Measurements from ENCODE around the gene NCF1.
"Not testable (repeated sequence)": the region's sequence is repeated elsewhere in the genome, so short reads cannot be mapped to it uniquely, and the experiment has no call there.

Gene NCF1

DNA sequence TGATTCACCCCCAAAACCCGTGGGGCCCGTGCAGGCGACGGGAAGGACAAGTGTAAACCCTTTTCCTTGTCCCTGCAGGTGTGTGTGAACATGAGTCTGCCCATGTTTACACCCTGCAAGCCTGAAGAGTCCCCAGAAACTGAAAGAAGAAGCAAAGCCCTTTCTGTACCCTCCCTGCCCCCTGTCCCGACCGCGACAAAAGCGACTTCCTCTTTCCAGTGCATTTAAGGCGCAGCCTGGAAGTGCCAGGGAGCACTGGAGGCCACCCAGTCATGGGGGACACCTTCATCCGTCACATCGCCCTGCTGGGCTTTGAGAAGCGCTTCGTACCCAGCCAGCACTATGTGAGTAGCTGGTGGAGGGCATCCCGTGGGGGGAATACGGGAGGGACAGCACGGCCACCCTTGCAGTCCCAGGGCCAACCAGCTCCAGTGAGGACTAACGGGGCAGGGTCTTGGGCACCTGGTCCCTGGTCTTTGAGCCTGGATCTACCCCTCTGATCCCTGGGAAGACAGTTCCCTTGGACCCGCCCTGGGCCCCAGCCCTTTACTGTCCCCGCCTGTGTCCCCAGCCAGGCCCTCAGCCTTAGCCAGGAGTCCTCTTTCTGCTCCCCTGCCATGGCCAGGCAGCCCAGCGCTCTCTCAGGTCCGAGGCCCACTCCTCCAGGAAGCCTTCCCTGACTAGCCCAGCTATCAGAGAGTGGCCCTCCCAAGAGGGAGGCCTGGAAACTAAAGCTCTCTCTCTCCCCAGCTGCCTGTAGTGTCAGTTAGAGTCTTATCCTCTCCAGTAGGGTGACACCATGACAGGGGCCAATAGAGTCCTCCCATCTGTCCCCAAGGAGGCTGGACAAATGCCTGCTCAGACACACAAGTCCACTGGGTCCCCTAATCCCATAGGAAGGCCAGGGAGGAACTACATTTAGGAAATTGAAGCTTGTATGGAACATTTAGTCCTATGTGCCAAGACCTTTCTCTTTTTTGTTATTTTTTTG, at the start of gene NCF1:
Gene NCF1 (plus strand): TSS at position 252 of the 991 bp plus-strand sequence. CDS start 21 bp downstream, at position 273.
- DNase-seq: not testable (repeated sequence)

- DNase-seq: no peak
Measured at GRCh38 chr7:74725840-74726239, 48.0 kb upstream of the NCF1 start.

- DNase-seq: no peak
Measured at GRCh38 chr7:74726309-74727101, 47.3 kb upstream of the NCF1 start.

DNA sequence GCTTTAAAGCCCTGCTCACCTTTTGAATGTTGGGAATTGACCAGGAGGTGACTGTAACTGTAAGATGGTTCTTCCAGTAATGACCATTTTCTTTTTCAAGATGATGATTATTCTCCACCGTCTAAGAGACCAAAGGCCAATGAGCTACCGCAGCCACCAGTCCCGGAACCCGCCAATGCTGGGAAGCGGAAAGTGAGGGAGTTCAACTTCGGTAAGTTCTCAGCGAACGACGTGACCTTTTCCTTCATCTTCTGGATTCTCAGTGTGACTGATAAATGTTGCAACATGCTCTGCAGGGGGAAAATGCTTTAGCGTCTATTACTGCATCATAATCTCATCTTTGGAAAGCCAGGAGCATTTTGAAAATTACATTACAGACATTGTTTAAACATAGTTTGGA, 45.1 kb upstream of the NCF1 start:
- not testable (repeated sequence) for DNase-seq

DNA sequence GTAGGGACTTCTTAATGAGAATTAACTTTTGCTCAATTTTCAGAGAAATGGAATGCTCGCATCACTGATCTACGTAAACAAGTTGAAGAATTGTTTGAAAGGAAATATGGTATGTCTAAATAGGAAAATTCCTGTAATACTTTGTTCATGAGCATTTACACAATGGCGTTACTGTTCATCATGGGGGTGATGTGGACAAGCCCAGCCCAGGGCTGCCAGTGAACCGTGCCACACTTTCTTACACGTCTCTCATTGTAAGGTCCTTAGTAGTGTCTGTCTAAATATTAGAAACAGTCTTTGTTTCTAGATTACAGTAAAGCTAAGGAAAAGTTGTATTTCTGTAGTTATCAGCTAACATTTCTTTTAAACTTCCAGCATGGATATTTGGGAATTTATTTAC, 43.6 kb upstream of the NCF1 start:
- DNase-seq: not testable (repeated sequence)

- DNase-seq: not testable (repeated sequence)
Measured at GRCh38 chr7:74739974-74740703, 33.7 kb upstream of the NCF1 start.

GRCh38 chr7:74743936-74744557, 29.8 kb upstream of the NCF1 start:
- not testable (repeated sequence) for DNase-seq

GRCh38 chr7:74753921-74754482, 19.8 kb upstream of the NCF1 start:
- DNase-seq: not testable (repeated sequence)

- DNase-seq: not testable (repeated sequence)
Measured at GRCh38 chr7:74756673-74757072, 17.1 kb upstream of the NCF1 start.

- DNase-seq: not testable (repeated sequence)
Measured at GRCh38 chr7:74758268-74758667, 15.5 kb upstream of the NCF1 start.

- DNase-seq: not testable (repeated sequence)
Measured at GRCh38 chr7:74758982-74759381, 14.8 kb upstream of the NCF1 start.

DNA sequence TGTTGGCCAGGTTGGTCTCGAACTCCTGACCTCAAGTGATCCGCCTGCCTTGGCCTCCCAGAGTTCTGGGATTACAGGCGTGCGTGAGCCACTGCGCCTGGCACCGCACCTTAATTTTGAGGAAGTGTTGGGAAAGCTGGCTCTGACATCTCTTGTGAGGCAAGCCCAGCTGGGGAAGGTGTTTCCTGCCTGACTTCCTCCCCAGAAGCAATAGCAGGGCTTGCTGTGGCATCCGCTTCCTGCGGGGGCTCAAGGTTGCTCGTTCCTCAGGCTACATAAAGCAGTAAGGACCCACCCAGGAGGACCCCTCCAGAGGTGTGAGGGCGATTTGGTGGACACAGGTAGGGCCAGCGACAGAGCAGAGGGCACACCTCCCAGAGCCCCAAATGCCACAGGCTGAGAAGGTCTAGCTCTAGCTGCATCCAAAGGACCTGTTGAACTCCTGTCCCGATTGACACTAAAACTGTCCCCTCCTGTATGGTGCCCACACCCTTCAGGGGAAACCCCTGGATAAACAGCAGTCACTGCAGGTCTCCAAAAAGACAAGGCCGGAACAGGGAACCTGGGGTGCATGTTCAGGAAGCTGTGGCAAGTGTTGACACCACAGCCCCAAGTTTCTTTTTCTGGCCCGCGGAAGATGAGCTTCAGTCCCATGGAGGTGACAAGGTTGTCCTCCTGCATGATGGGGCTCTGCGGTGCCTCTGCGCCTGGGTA, 8.4 kb upstream of the NCF1 start:
- DNase-seq: not testable (repeated sequence)

DNA sequence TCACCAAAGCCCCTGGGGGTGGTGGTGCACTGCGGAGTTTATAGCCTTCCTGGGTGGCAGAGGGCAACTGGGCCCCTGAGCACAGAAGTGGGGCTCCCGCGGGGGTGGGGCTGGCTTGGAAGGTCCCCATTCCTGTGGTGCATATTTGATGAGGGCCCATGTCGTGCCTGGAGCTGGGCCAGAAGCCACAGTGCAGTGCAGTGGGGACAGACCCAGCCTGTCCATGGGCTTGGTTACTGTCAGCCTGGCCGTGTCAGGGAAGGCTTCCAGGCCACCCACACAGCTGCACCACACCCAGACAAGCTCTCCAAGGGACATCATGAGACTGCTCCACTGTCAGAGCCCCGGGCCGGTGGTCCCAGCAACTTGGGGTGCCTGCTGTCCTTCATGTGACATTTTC, 7.3 kb upstream of the NCF1 start:
- DNase-seq: not testable (repeated sequence)

- not testable (repeated sequence) for DNase-seq
Measured at GRCh38 chr7:74766991-74767390, 6.8 kb upstream of the NCF1 start.

GRCh38 chr7:74770062-74770461, 3.7 kb upstream of the NCF1 start:
- DNase-seq: not testable (repeated sequence)

DNA sequence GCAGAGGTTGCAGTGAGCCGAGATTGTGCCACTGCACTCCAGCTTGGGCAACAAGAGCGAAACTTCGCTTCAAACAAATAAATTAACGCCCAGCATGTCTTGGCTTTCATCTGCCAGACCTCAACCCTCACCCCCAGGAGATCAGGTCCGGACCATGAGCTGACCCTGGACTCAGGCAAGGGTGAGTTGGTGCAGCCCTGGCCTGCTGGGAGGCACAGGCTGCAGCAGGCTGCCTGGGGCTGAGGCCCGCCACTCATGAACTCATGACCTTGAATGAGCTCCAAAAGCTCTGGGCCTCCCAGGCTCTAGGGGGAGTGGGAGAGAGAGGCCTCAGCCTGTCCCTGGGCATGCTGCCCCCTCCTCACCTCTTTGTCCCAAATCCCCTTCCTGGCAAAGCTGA, 1.7 kb upstream of the NCF1 start:
- not testable (repeated sequence) for DNase-seq

DNA sequence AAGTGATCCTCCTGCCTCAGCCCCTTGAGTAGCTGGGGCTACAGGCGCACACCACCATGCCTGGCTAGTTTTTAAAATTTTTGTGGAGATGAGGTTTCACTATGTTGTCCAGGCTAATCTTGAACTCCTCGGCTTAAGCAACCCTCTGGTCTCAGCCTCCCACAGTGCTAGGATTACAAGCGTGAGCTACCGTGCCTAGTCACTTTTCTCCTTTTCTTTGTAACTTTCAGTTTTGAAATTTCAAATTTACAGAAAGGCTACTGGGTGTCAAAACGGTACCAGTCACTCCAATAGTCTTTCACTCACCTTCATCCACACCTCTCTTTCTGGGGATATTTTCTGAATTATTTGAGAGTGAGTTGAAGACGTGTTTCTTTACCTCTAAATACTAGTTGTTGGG, 1.3 kb downstream of the NCF1 start:
- not testable (repeated sequence) for DNase-seq

DNA sequence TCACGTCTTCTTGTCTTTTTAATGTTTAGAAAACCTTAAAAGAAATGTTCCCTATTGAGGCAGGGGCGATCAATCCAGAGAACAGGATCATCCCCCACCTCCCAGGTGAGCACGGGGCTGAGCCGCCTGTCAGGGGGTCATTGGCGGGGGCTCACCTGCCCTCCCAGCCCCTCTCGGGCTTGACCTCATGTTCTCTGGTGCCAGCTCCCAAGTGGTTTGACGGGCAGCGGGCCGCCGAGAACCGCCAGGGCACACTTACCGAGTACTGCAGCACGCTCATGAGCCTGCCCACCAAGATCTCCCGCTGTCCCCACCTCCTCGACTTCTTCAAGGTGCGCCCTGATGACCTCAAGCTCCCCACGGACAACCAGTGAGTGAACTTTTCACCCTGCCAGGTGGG, 5.2 kb downstream of the NCF1 start:
- not testable (repeated sequence) for DNase-seq

GRCh38 chr7:74781746-74782145, 7.9 kb downstream of the NCF1 start:
- DNase-seq: not testable (repeated sequence)

- DNase-seq: not testable (repeated sequence)
Measured at GRCh38 chr7:74783595-74783994, 9.8 kb downstream of the NCF1 start.
